HEK293T (cell line): ENCODE data around the gene EPB41L2.

ENCODE experiments used
- CTCF ChIA-PET: fragments of 350-600 bp; formaldehyde crosslinking; extraction: SDS; loops from one replicate; lab custom pipeline; 2021; ENCODE audit warnings: antibody characterized with exemption, inconsistent platforms; lab: Yijun Ruan, JAX
- POLR2A ChIA-PET: fragments of 350-600 bp; formaldehyde crosslinking; extraction: SDS; loops from one replicate; lab custom pipeline; 2020; ENCODE audit warnings: antibody characterized with exemption, inconsistent platforms; lab: Yijun Ruan, JAX
- DNase-seq: peaks from one replicate; pipeline ENCODE4 v3.0.0; 2012; ENCODE audit warnings: mixed read lengths; ENCODE audit errors: extremely low spot score
- ARNT ChIP-seq: fragments of 450-650 bp; IDR thresholded peaks from 2 replicates; pipeline ENCODE4 v1.6.1; 2017; ENCODE audit warnings: mild to moderate bottlenecking
- BHLHE40 ChIP-seq: fragments of 450-650 bp; IDR thresholded peaks from 2 replicates; pipeline ENCODE4 v1.6.1; 2016; ENCODE audit warnings: mild to moderate bottlenecking, moderate library complexity, borderline replicate concordance
- CTBP1 ChIP-seq: fragments of 450-650 bp; IDR thresholded peaks from 2 replicates; pipeline ENCODE4 v1.6.1; 2016; ENCODE audit warnings: borderline replicate concordance
- ELF4 ChIP-seq: fragments of 450-650 bp; IDR thresholded peaks from 2 replicates; pipeline ENCODE4 v1.6.1; 2017; ENCODE audit warnings: antibody characterized with exemption
- FOXA1 ChIP-seq: fragments of 450-650 bp; IDR thresholded peaks from 2 replicates; pipeline ENCODE4 v1.6.1; 2016; ENCODE audit warnings: mild to moderate bottlenecking
- FOXK2 ChIP-seq: fragments of 450-650 bp; IDR thresholded peaks from 2 replicates; pipeline ENCODE4 v1.6.1; 2016; ENCODE audit warnings: mild to moderate bottlenecking
- FOXM1 ChIP-seq: fragments of 450-650 bp; IDR thresholded peaks from 2 replicates; pipeline ENCODE4 v1.6.1; 2017; ENCODE audit warnings: mild to moderate bottlenecking, borderline replicate concordance
- HDGF ChIP-seq: fragments of 450-650 bp; IDR thresholded peaks from 2 replicates; pipeline ENCODE4 v1.6.1; 2017; ENCODE audit warnings: antibody characterized with exemption, borderline replicate concordance
- L3MBTL2 ChIP-seq: fragments of 450-650 bp; conservative IDR thresholded peaks from 2 replicates; pipeline ENCODE4 v1.6.1; 2016; ENCODE audit warnings: mild to moderate bottlenecking
- LEF1 ChIP-seq: fragments of 450-650 bp; IDR thresholded peaks from 2 replicates; pipeline ENCODE4 v1.6.1; 2017; ENCODE audit warnings: mild to moderate bottlenecking, borderline replicate concordance
- NFRKB ChIP-seq: fragments of 450-650 bp; IDR thresholded peaks from 2 replicates; pipeline ENCODE4 v1.6.1; 2016; ENCODE audit warnings: mild to moderate bottlenecking, moderate library complexity
- SP1 ChIP-seq: fragments of 450-650 bp; IDR thresholded peaks from 2 replicates; pipeline ENCODE4 v1.6.1; 2017
- SUZ12 ChIP-seq: fragments of 450-650 bp; IDR thresholded peaks from 2 replicates; pipeline ENCODE4 v1.6.1; 2016; ENCODE audit warnings: mild to moderate bottlenecking
- TARDBP ChIP-seq: fragments of 450-650 bp; IDR thresholded peaks from 2 replicates; pipeline ENCODE4 v1.6.1; 2016
- ZNF384 ChIP-seq: fragments of 450-650 bp; IDR thresholded peaks from 2 replicates; pipeline ENCODE4 v1.6.1; 2016
- TF ChIP-seq, protein P1 (sequence below): fragments of 450-650 bp; IDR thresholded peaks from 2 replicates; pipeline ENCODE4 v1.6.1; 2016

The EPB41L2 gene

DNA sequence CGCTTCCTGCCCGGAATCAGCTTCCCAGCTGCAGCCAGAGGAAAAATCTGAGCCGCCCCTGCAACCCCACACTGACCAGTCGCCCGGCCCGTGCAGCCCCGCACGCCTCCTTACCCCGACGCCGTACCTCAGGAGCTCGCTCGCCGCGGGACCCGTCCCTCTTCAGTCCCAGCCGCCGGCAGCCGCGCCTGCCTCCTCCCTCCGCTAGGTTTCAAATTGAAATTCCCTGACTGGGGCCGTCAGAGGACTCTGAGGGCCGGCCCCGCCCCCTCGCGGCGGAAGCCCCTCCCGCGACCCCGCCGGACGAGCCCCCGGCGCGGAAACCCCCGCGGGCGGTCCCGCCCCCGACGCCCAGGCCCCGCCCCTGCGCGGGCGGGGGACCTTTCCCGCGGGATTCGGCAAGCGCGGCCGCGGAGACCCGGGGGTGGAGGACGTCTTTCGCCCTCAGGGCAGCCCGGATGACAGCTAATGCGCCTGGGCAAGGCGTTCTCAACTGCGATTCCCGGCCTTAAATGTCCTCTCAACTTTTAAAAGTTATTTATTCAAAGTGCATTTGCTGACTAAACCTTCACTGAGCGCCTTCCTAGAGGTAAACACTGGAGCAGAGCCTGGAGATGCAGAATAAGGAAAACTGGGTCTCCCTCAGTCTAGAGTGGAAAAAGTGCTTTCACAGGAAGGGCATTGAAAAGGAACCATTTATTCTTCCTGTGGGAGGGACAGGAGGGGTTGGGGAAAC is at the start of gene EPB41L2:
Gene EPB41L2 (minus strand): TSS at position 218 of the 736 bp plus-strand sequence. CDS start 106,760 bp downstream, outside the sequence.
- ChIA-PET POLR2A (interaction anchor here (0.7 to 1.4 kb wide), 3 partner anchors 71 to 160 kb away, joined by 3 to 4 read pairs (median 3); no protein-coding TSS in a partner anchor), CTCF (interaction anchor here (0.9 kb wide), 1 partner anchor 83 kb away, joined by 3 read pairs; no protein-coding TSS in a partner anchor)
- peak; percentile 97 for DNase-seq
- TF ChIP-seq FOXM1 (peak; percentile 49; the same call in 1 of the 2 replicates), SUZ12 (no peak)

DNA sequence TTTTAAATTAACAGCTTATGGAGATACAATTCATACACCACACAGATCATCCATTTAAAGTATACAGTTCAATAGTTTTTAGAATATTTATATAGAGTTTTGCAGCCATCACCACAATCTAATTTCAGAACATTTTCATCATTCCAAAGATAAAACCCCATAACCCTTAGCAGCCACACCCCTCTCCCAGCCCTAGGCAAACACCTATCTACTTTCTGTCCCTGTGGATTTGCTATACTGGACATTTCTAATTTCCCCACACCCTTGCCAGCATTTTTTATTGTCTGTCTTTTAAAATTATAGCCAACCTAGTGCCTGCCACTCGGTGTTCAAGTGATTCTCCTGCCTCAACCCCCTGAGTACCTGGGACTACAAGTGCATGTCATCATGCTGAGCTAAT is 49.2 kb upstream of the EPB41L2 start:
- no peak for TF ChIP-seq HDGF
- no peak for TF ChIP-seq ELF4
- no peak for TF ChIP-seq ZNF384
- TF ChIP-seq SUZ12 = no peak
- TF ChIP-seq TARDBP = no peak
- no peak for TF ChIP-seq SP1
- TF ChIP-seq FOXM1 = no peak
- TF ChIP-seq LEF1 = no peak
- TF ChIP-seq BHLHE40 = no peak
- no peak for TF ChIP-seq FOXK2
- TF ChIP-seq ARNT = no peak
- TF ChIP-seq, protein P1, sequence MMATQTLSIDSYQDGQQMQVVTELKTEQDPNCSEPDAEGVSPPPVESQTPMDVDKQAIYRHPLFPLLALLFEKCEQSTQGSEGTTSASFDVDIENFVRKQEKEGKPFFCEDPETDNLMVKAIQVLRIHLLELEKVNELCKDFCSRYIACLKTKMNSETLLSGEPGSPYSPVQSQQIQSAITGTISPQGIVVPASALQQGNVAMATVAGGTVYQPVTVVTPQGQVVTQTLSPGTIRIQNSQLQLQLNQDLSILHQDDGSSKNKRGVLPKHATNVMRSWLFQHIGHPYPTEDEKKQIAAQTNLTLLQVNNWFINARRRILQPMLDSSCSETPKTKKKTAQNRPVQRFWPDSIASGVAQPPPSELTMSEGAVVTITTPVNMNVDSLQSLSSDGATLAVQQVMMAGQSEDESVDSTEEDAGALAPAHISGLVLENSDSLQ = no peak
- TF ChIP-seq FOXA1 = no peak
- no peak for TF ChIP-seq NFRKB
- no peak for TF ChIP-seq CTBP1
- TF ChIP-seq L3MBTL2 = no peak
- no peak for DNase-seq
- ChIA-PET POLR2A (no interaction called here), CTCF (interaction anchor here (0.6 to 1.4 kb wide), 2 partner anchors 45 to 227 kb away, joined by 3 to 6 read pairs; no protein-coding TSS in a partner anchor)

DNA sequence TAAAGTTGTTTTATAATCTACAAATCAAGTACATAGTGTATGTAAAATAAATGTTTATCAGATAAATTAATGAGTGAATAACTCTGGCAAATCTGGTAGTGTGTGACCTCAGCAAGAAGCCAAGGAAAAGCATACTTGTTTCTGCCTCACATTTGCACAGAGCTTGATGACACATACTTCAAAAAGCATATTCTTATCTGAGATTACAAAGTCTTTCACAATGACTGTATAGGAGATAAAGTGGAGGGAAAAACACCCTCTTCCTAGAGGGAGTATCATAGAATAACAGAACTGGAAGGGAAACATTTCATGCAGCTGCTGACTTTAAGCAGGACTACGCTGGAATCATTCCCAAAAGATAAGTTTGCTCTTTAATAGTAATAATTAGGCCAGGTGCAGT is 44.1 kb upstream of the EPB41L2 start:
- TF ChIP-seq L3MBTL2 (no peak), LEF1 (no peak)
- ChIA-PET CTCF (no interaction called here), POLR2A (no interaction called here)
- no peak for DNase-seq

DNA sequence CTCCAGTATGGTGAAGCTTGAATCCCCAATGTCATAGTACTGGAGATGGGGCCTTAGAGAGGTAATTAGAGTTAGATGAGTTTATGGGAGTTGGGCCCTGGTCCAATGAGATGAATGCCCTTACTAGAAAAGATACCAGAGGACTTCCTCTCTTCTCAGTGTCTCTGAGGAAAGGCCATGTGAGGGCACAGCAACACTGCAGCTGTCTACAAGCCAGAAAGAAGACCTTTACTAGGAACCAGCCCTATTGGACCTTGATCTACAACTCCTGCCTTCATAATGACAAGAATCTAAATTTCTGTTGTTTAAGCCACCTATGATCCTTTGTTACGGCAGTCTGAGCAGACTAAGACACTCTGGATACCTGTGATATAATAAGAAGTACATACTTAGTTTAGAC is 40.9 kb upstream of the EPB41L2 start:
- TF ChIP-seq TARDBP = no peak
- TF ChIP-seq ELF4 = no peak
- no peak for TF ChIP-seq HDGF
- no peak for TF ChIP-seq ARNT
- no peak for TF ChIP-seq FOXM1
- TF ChIP-seq FOXA1 = no peak
- TF ChIP-seq L3MBTL2 = no peak
- no peak for TF ChIP-seq FOXK2
- TF ChIP-seq, protein P1 = no peak
- TF ChIP-seq NFRKB = no peak
- no peak for TF ChIP-seq ZNF384
- TF ChIP-seq SUZ12 = no peak
- CTCF ChIA-PET = interaction anchor here (0.5 kb wide), 1 partner anchor 9 kb away, joined by 3 read pairs; no protein-coding TSS in a partner anchor
- POLR2A ChIA-PET = no interaction called here

DNA sequence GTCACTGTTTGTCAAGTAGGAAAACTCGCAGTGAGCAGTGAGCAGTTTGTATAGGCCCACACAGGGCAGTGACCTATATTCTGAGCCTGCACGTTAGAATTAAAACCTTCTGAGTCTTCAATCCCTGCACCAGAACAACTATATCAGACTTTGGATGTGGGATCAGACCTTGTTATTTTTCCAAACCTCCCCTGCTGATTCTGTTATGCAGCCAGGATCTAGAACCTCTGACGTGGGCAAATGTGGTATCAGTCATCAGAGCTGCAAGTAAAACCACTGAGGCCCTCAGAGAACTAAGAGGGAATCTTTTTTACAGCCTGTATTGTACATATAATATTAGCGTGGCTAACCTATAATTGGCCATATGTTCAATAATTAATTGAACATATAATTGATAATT is 40.3 kb upstream of the EPB41L2 start:
- no peak for TF ChIP-seq FOXM1
- TF ChIP-seq BHLHE40 = no peak
- TF ChIP-seq FOXK2 = no peak
- TF ChIP-seq ELF4 = no peak
- TF ChIP-seq FOXA1 = no peak
- TF ChIP-seq TARDBP = no peak
- TF ChIP-seq, protein P1 = no peak
- no peak for TF ChIP-seq ZNF384
- no peak for TF ChIP-seq NFRKB
- TF ChIP-seq SUZ12 = no peak
- no peak for TF ChIP-seq SP1
- TF ChIP-seq LEF1 = no peak
- TF ChIP-seq ARNT = no peak
- TF ChIP-seq L3MBTL2 = no peak
- no peak for TF ChIP-seq CTBP1
- no peak for TF ChIP-seq HDGF
- CTCF ChIA-PET = interaction anchor here (0.5 kb wide), 1 partner anchor 10 kb away, joined by 3 read pairs; no protein-coding TSS in a partner anchor
- no peak for DNase-seq
- POLR2A ChIA-PET = no interaction called here

More for the DNA sequence above, 40.9 kb upstream of the EPB41L2 start:
- DNase-seq = no peak
